Measurements from ENCODE around the gene ADIG. TPM values are rescaled to one million over a fixed set of nuclear protein-coding genes. Genes with fewer than 3 reads are reported as not detected.

The ADIG gene
- not detected for polyA plus RNA-seq
- long read RNA-seq, donor 1: 0 reads
- long read RNA-seq, donor 2: 0 reads
- long read RNA-seq, donor 3: 0 reads
- long read RNA-seq, donor 4: 0 reads
- long read RNA-seq, donor 5: 0 reads
- long read RNA-seq, donor 6: 0 reads
- long read RNA-seq, donor 7: 0 reads
- long read RNA-seq, donor 8: 0 reads
- long read RNA-seq, donor 9: 0 reads
- long read RNA-seq, donor 10: 0 reads

GRCh38 chr20:38581013-38581412 is at the start of gene ADIG:
Gene ADIG (plus strand): TSS chr20:38581197. CDS start chr20:38581251, 54 bp downstream.
- no peak within 1 kb of the TSS for H3K4me3 ChIP-seq (ENCODE audit: low read depth in 1 of 3, low read length in 3 of 3)
- no peaks in the 10 kb centered on the region for H3K27me3 ChIP-seq (ENCODE audit: control insufficient read depth in 3 of 3, insufficient read depth in 3 of 3, low read length in 3 of 3)
- WGBS, 3 donors: 53 to 72% (median 67%) methylated on average over 5 of the region's 5 CpGs
- H3K4me1 ChIP-seq (ENCODE audit: control insufficient read depth in 3 of 3, insufficient read depth in 2 of 3, low read depth in 1 of 3, low read length in 2 of 3): no peaks in the 10 kb centered on the region
- no peaks in the 10 kb centered on the region for H3K9me3 ChIP-seq (ENCODE audit: control insufficient read depth in 2 of 2, insufficient read depth in 1 of 2, low read depth in 1 of 2, low read length in 1 of 2)
- H3K27ac ChIP-seq (ENCODE audit: low read depth in 1 of 3, low read length in 2 of 3): no peak within 1 kb of the TSS
- DNase-seq: no peak
- no peak for FAIRE-seq
- H3K36me3 ChIP-seq (ENCODE audit: control insufficient read depth in 3 of 3, insufficient read depth in 2 of 3, low read depth in 1 of 3, low read length in 3 of 3): peaks cover 0 to under 1% (median 0%) of the 10 kb centered on the region in 3 donors

GRCh38 chr20:38534756-38535155 is 46.2 kb upstream of the ADIG start:
- WGBS, 3 donors: 89 to 94% (median 91%) methylated on average over 11 of the region's 11 CpGs
- Histone ChIP-seq H3K9me3 (ENCODE audit: control insufficient read depth in 2 of 2, insufficient read depth in 1 of 2, low read depth in 1 of 2, low read length in 1 of 2) (peaks cover 0 to 4% of the 10 kb centered on the region in 2 donors), H3K36me3 (ENCODE audit: control insufficient read depth in 3 of 3, insufficient read depth in 2 of 3, low read depth in 1 of 3, low read length in 3 of 3) (peaks cover 12 to 30% (median 24%) of the 10 kb centered on the region in 3 donors), H3K4me1 (ENCODE audit: control insufficient read depth in 3 of 3, insufficient read depth in 2 of 3, low read depth in 1 of 3, low read length in 2 of 3) (no peaks in the 10 kb centered on the region), H3K4me3 (ENCODE audit: low read depth in 1 of 3, low read length in 3 of 3) (no peak overlapping the region), H3K27ac (ENCODE audit: low read depth in 1 of 3, low read length in 2 of 3) (no peak overlapping the region), H3K27me3 (ENCODE audit: control insufficient read depth in 3 of 3, insufficient read depth in 3 of 3, low read length in 3 of 3) (no peaks in the 10 kb centered on the region)
- no peak for DNase-seq
- FAIRE-seq: no peak

- H3K27me3 ChIP-seq (ENCODE audit: control insufficient read depth in 3 of 3, insufficient read depth in 3 of 3, low read length in 3 of 3): no peaks in the 10 kb centered on the region
- 93 to 98% (median 98%) methylated on average over 2 of the region's 2 CpGs for WGBS, 3 donors
- peaks cover 0 to 4% of the 10 kb centered on the region in 2 donors for H3K9me3 ChIP-seq (ENCODE audit: control insufficient read depth in 2 of 2, insufficient read depth in 1 of 2, low read depth in 1 of 2, low read length in 1 of 2)
- no peak for FAIRE-seq
- no peak overlapping the region for H3K27ac ChIP-seq (ENCODE audit: low read depth in 1 of 3, low read length in 2 of 3)
- DNase-seq: no peak
- no peaks in the 10 kb centered on the region for H3K4me1 ChIP-seq (ENCODE audit: control insufficient read depth in 3 of 3, insufficient read depth in 2 of 3, low read depth in 1 of 3, low read length in 2 of 3)
- peaks cover 12 to 33% (median 24%) of the 10 kb centered on the region in 3 donors for H3K36me3 ChIP-seq (ENCODE audit: control insufficient read depth in 3 of 3, insufficient read depth in 2 of 3, low read depth in 1 of 3, low read length in 3 of 3)
- H3K4me3 ChIP-seq (ENCODE audit: low read depth in 1 of 3, low read length in 3 of 3): no peak overlapping the region
Measured at GRCh38 chr20:38536310-38536709, 44.7 kb upstream of the ADIG start.

GRCh38 chr20:38537176-38537575 is 43.8 kb upstream of the ADIG start:
- 92 to 100% (median 100%) methylated on average over 1 of the region's 1 CpG for WGBS, 3 donors
- no peak overlapping the region for H3K27ac ChIP-seq (ENCODE audit: low read depth in 1 of 3, low read length in 2 of 3)

GRCh38 chr20:38538789-38539188 is 42.2 kb upstream of the ADIG start:
- peaks cover 0 to 4% of the 10 kb centered on the region in 2 donors for H3K9me3 ChIP-seq (ENCODE audit: control insufficient read depth in 2 of 2, insufficient read depth in 1 of 2, low read depth in 1 of 2, low read length in 1 of 2)
- H3K27ac ChIP-seq (ENCODE audit: low read depth in 1 of 3, low read length in 2 of 3): no peak overlapping the region
- FAIRE-seq (no peak), DNase-seq (peak in 1 of 2 donors; percentile 59)
- H3K36me3 ChIP-seq (ENCODE audit: control insufficient read depth in 3 of 3, insufficient read depth in 2 of 3, low read depth in 1 of 3, low read length in 3 of 3): peaks cover 12 to 41% (median 26%) of the 10 kb centered on the region in 3 donors
- no peaks in the 10 kb centered on the region for H3K27me3 ChIP-seq (ENCODE audit: control insufficient read depth in 3 of 3, insufficient read depth in 3 of 3, low read length in 3 of 3)
- no peaks in the 10 kb centered on the region for H3K4me1 ChIP-seq (ENCODE audit: control insufficient read depth in 3 of 3, insufficient read depth in 2 of 3, low read depth in 1 of 3, low read length in 2 of 3)
- 64 to 86% (median 69%) methylated on average over 2 of the region's 2 CpGs for WGBS, 3 donors
- H3K4me3 ChIP-seq (ENCODE audit: low read depth in 1 of 3, low read length in 3 of 3): no peak overlapping the region

More at GRCh38 chr20:38537176-38537575, 43.8 kb upstream of the ADIG start:
- Histone ChIP-seq H3K4me1 (ENCODE audit: control insufficient read depth in 3 of 3, insufficient read depth in 2 of 3, low read depth in 1 of 3, low read length in 2 of 3) (no peaks in the 10 kb centered on the region), H3K9me3 (ENCODE audit: control insufficient read depth in 2 of 2, insufficient read depth in 1 of 2, low read depth in 1 of 2, low read length in 1 of 2) (peaks cover 0 to 4% of the 10 kb centered on the region in 2 donors), H3K4me3 (ENCODE audit: low read depth in 1 of 3, low read length in 3 of 3) (no peak overlapping the region), H3K27me3 (ENCODE audit: control insufficient read depth in 3 of 3, insufficient read depth in 3 of 3, low read length in 3 of 3) (no peaks in the 10 kb centered on the region), H3K36me3 (ENCODE audit: control insufficient read depth in 3 of 3, insufficient read depth in 2 of 3, low read depth in 1 of 3, low read length in 3 of 3) (peaks cover 12 to 40% (median 21%) of the 10 kb centered on the region in 3 donors)
- DNase-seq: no peak
- FAIRE-seq: no peak

GRCh38 chr20:38543014-38543906 is 37.7 kb upstream of the ADIG start:
- 81 to 90% (median 88%) methylated on average over 7 of the region's 7 CpGs for WGBS, 3 donors
- H3K4me1 ChIP-seq (ENCODE audit: control insufficient read depth in 3 of 3, insufficient read depth in 2 of 3, low read depth in 1 of 3, low read length in 2 of 3): no peaks in the 10 kb centered on the region
- H3K9me3 ChIP-seq (ENCODE audit: control insufficient read depth in 2 of 2, insufficient read depth in 1 of 2, low read depth in 1 of 2, low read length in 1 of 2): peaks cover 0 to under 1% of the 10 kb centered on the region in 2 donors
- H3K4me3 ChIP-seq (ENCODE audit: low read depth in 1 of 3, low read length in 3 of 3): no peak overlapping the region
- no peaks in the 10 kb centered on the region for H3K27me3 ChIP-seq (ENCODE audit: control insufficient read depth in 3 of 3, insufficient read depth in 3 of 3, low read length in 3 of 3)
- DNase-seq: no peak
- FAIRE-seq: no peak
- H3K36me3 ChIP-seq (ENCODE audit: control insufficient read depth in 3 of 3, insufficient read depth in 2 of 3, low read depth in 1 of 3, low read length in 3 of 3): peaks cover 9 to 36% (median 18%) of the 10 kb centered on the region in 3 donors
- no peak overlapping the region for H3K27ac ChIP-seq (ENCODE audit: low read depth in 1 of 3, low read length in 2 of 3)

GRCh38 chr20:38545771-38546170 is 35.2 kb upstream of the ADIG start:
- H3K27me3 ChIP-seq (ENCODE audit: control insufficient read depth in 3 of 3, insufficient read depth in 3 of 3, low read length in 3 of 3): no peaks in the 10 kb centered on the region
- no peak overlapping the region for H3K27ac ChIP-seq (ENCODE audit: low read depth in 1 of 3, low read length in 2 of 3)
- no peaks in the 10 kb centered on the region for H3K9me3 ChIP-seq (ENCODE audit: control insufficient read depth in 2 of 2, insufficient read depth in 1 of 2, low read depth in 1 of 2, low read length in 1 of 2)
- DNase-seq (no peak), FAIRE-seq (no peak)
- no peak overlapping the region for H3K4me3 ChIP-seq (ENCODE audit: low read depth in 1 of 3, low read length in 3 of 3)
- H3K4me1 ChIP-seq (ENCODE audit: control insufficient read depth in 3 of 3, insufficient read depth in 2 of 3, low read depth in 1 of 3, low read length in 2 of 3): no peaks in the 10 kb centered on the region
- H3K36me3 ChIP-seq (ENCODE audit: control insufficient read depth in 3 of 3, insufficient read depth in 2 of 3, low read depth in 1 of 3, low read length in 3 of 3): peaks cover 9 to 37% (median 17%) of the 10 kb centered on the region in 3 donors
- WGBS, 3 donors: 96 to 100% (median 98%) methylated on average over 2 of the region's 2 CpGs

GRCh38 chr20:38547288-38548085 is 33.5 kb upstream of the ADIG start:
- DNase-seq (no peak), FAIRE-seq (no peak)
- 96 to 97% (median 97%) methylated on average over 3 of the region's 3 CpGs for WGBS, 3 donors
- H3K36me3 ChIP-seq (ENCODE audit: control insufficient read depth in 3 of 3, insufficient read depth in 2 of 3, low read depth in 1 of 3, low read length in 3 of 3): peaks cover 13 to 35% (median 21%) of the 10 kb centered on the region in 3 donors
- no peaks in the 10 kb centered on the region for H3K27me3 ChIP-seq (ENCODE audit: control insufficient read depth in 3 of 3, insufficient read depth in 3 of 3, low read length in 3 of 3)
- H3K27ac ChIP-seq (ENCODE audit: low read depth in 1 of 3, low read length in 2 of 3): no peak overlapping the region
- H3K9me3 ChIP-seq (ENCODE audit: control insufficient read depth in 2 of 2, insufficient read depth in 1 of 2, low read depth in 1 of 2, low read length in 1 of 2): no peaks in the 10 kb centered on the region
- no peaks in the 10 kb centered on the region for H3K4me1 ChIP-seq (ENCODE audit: control insufficient read depth in 3 of 3, insufficient read depth in 2 of 3, low read depth in 1 of 3, low read length in 2 of 3)
- no peak overlapping the region for H3K4me3 ChIP-seq (ENCODE audit: low read depth in 1 of 3, low read length in 3 of 3)
